HEK293 (cell line): Measurements from ENCODE around the gene CLEC16A.
"Not testable (repeated sequence)": the region's sequence is repeated elsewhere in the genome, so short reads cannot be mapped to it uniquely, and the experiment has no call there.

Experiments
- CTCF ChIA-PET: fragments of 350-600 bp; formaldehyde crosslinking; extraction: SDS; loops from one replicate; lab custom pipeline; 2021; ENCODE audit warnings: antibody characterized with exemption; lab: Yijun Ruan, JAX
- POLR2A ChIA-PET: fragments of 300-600 bp; formaldehyde crosslinking; extraction: SDS; loops from one replicate; lab custom pipeline; 2020; ENCODE audit warnings: antibody characterized with exemption, inconsistent platforms; lab: Yijun Ruan, JAX
- H3K27ac ChIP-seq: fragments of 200-500 bp; sonication (Bioruptor generic); 2 replicates; pipeline ENCODE4 v1.5.1; 2014; ENCODE audit warnings: low read depth, low read length, control low read depth, inconsistent platforms; ENCODE audit errors: extremely low read depth
- H3K36me3 ChIP-seq, 2 experiments: fragments of 200-500 bp in 1 of 2; sonication (Bioruptor generic) in 1 of 2; 1 replicate in 1 of 2; 2 replicates in 1 of 2; pipeline ENCODE4 v1.5.1; 2014 to 2017; ENCODE audit warnings: inconsistent platforms in 2 of 2, low read length in 2 of 2; ENCODE audit not compliant: control insufficient read depth in 2 of 2, insufficient read depth in 1 of 2
- H3K4me1 ChIP-seq: fragments of 200-500 bp; sonication (Bioruptor generic); 2 replicates; pipeline ENCODE4 v1.5.1; 2014; ENCODE audit warnings: mild to moderate bottlenecking, low read length, inconsistent platforms; ENCODE audit not compliant: control insufficient read depth, insufficient read depth
- H3K4me3 ChIP-seq: 2 replicates; pipeline ENCODE4 v1.5.1; 2011; ENCODE audit warnings: low read depth, mild to moderate bottlenecking, control low read depth, low read length, moderate library complexity
- H3K9me3 ChIP-seq: fragments of 200-500 bp; sonication (Bioruptor generic); 2 replicates; pipeline ENCODE4 v1.5.1; 2014; ENCODE audit warnings: low read depth, low read length, inconsistent platforms; ENCODE audit not compliant: control insufficient read depth, insufficient read depth
- CTCF ChIP-seq: fragments of 450-650 bp; formaldehyde crosslinking; IDR thresholded peaks from 2 replicates; pipeline ENCODE4 v1.5.1; 2016; ENCODE audit warnings: missing biosample characterization, missing genetic modification characterization
- EGR2 ChIP-seq: fragments of 450-650 bp; formaldehyde crosslinking; IDR thresholded peaks from 2 replicates; pipeline ENCODE4 v1.5.1; 2016; ENCODE audit warnings: low read depth, missing biosample characterization, missing genetic modification characterization
- GLIS1 ChIP-seq: fragments of 450-650 bp; formaldehyde crosslinking; IDR thresholded peaks from 2 replicates; pipeline ENCODE4 v1.5.1; 2016; ENCODE audit warnings: missing biosample characterization, missing genetic modification characterization
- KLF8 ChIP-seq: fragments of 450-650 bp; formaldehyde crosslinking; IDR thresholded peaks from 2 replicates; pipeline ENCODE4 v1.5.1; 2016; ENCODE audit warnings: missing biosample characterization, missing genetic modification characterization
- OVOL3 ChIP-seq: fragments of 450-650 bp; formaldehyde crosslinking; IDR thresholded peaks from 2 replicates; pipeline ENCODE4 v1.5.1; 2016; ENCODE audit warnings: missing biosample characterization, missing genetic modification characterization
- TCF7L2 ChIP-seq: IDR thresholded peaks from 2 replicates; pipeline ENCODE4 v1.6.1; 2011; ENCODE audit warnings: low read depth, mild to moderate bottlenecking, inconsistent platforms, low read length, moderate library complexity, borderline replicate concordance
- ZNF133 ChIP-seq: fragments of 450-650 bp; formaldehyde crosslinking; IDR thresholded peaks from 2 replicates; pipeline ENCODE4 v1.5.1; 2016; ENCODE audit warnings: missing biosample characterization, missing genetic modification characterization
- ZNF175 ChIP-seq: fragments of 450-650 bp; formaldehyde crosslinking; IDR thresholded peaks from 2 replicates; pipeline ENCODE4 v1.5.1; 2016; ENCODE audit warnings: missing biosample characterization, missing genetic modification characterization
- ZNF184 ChIP-seq: fragments of 450-650 bp; IDR thresholded peaks from 2 replicates; pipeline ENCODE4 v1.5.1; 2018; ENCODE audit warnings: missing biosample characterization, mild to moderate bottlenecking, missing genetic modification characterization
- ZNF274 ChIP-seq, 2 experiments: fragments of 200-500 bp in 1 of 2; fragments of 450-650 bp in 1 of 2; sonication (Bioruptor generic) in 1 of 2; formaldehyde crosslinking in 1 of 2; IDR thresholded peaks; 2 replicates each; pipeline versions ENCODE4 v1.5.1 to v1.6.1; 2014 to 2016; ENCODE audit warnings: borderline replicate concordance in 1 of 2, inconsistent platforms in 1 of 2, low read length in 1 of 2, missing biosample characterization in 1 of 2, missing genetic modification characterization in 1 of 2
- ZNF555 ChIP-seq: fragments of 450-650 bp; formaldehyde crosslinking; conservative IDR thresholded peaks from 2 replicates; pipeline ENCODE4 v1.5.1; 2017; ENCODE audit warnings: missing biosample characterization, mild to moderate bottlenecking, missing genetic modification characterization, inconsistent platforms
- ZNF658 ChIP-seq: fragments of 450-650 bp; formaldehyde crosslinking; IDR thresholded peaks from 2 replicates; pipeline ENCODE4; 2016; ENCODE audit warnings: missing biosample characterization, missing genetic modification characterization
- ZSCAN30 ChIP-seq: fragments of 450-650 bp; IDR thresholded peaks from 2 replicates; pipeline ENCODE4 v1.5.1; 2018; ENCODE audit warnings: missing biosample characterization, mild to moderate bottlenecking, missing genetic modification characterization, moderate library complexity
- TF ChIP-seq, protein P1 (sequence below): fragments of 450-650 bp; IDR thresholded peaks from 2 replicates; pipeline ENCODE4 v1.5.1; 2018; ENCODE audit warnings: missing biosample characterization, missing genetic modification characterization

Gene CLEC16A

GRCh38 chr16:11101283-11101682 lies 156.9 kb downstream of the CLEC16A start:
- CTCF ChIA-PET = no interaction called here
- Histone ChIP-seq H3K4me1 (peaks cover 7% of the 10 kb centered on the region), H3K4me3 (no peak overlapping the region), H3K9me3 (no peaks in the 10 kb centered on the region), H3K27ac (no peak overlapping the region), H3K36me3 (no peaks in the 10 kb centered on the region)
- POLR2A ChIA-PET = no interaction called here
- no peak for TF ChIP-seq ZNF175 (tag by site-specific recombination)
- no peak for TF ChIP-seq ZNF184 (tag by site-specific recombination)
- TF ChIP-seq, protein P1, sequence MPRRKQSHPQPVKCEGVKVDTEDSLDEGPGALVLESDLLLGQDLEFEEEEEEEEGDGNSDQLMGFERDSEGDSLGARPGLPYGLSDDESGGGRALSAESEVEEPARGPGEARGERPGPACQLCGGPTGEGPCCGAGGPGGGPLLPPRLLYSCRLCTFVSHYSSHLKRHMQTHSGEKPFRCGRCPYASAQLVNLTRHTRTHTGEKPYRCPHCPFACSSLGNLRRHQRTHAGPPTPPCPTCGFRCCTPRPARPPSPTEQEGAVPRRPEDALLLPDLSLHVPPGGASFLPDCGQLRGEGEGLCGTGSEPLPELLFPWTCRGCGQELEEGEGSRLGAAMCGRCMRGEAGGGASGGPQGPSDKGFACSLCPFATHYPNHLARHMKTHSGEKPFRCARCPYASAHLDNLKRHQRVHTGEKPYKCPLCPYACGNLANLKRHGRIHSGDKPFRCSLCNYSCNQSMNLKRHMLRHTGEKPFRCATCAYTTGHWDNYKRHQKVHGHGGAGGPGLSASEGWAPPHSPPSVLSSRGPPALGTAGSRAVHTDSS (tag by site-specific recombination) = no peak
- TF ChIP-seq TCF7L2 = no peak
- TF ChIP-seq ZNF555 (tag by site-specific recombination) = no peak
- TF ChIP-seq GLIS1 (tag by site-specific recombination) = no peak
- TF ChIP-seq ZNF133 (tag by site-specific recombination) = no peak

GRCh38 chr16:11101695-11102522 lies 157.5 kb downstream of the CLEC16A start:
- Histone ChIP-seq H3K4me1 (peaks cover 7% of the 10 kb centered on the region), H3K4me3 (no peak overlapping the region), H3K9me3 (no peaks in the 10 kb centered on the region)
- POLR2A ChIA-PET = no interaction called here
- TF ChIP-seq ZNF274 (IDR thresholded peaks at IDR 0.05; ENCODE audit: low read length) = no peak
- no peak for TF ChIP-seq ZNF274 (tag by site-specific recombination; IDR thresholded peaks at IDR 0.05; ENCODE audit: borderline replicate concordance)
- TF ChIP-seq KLF8 (tag by site-specific recombination) = no peak
- TF ChIP-seq ZSCAN30 (tag by site-specific recombination) = 0 out of 2 replicates have a peak, but pooled peaks have one; percentile 7
- no peak for TF ChIP-seq EGR2
- no peak for TF ChIP-seq ZNF133 (tag by site-specific recombination)
- TF ChIP-seq, all 188 proteins: peak for 1
- Histone ChIP-seq H3K27ac (no peak overlapping the region), H3K36me3 (no peaks in the 10 kb centered on the region)
- CTCF ChIA-PET = interaction anchor here (0.5 to 0.7 kb wide), 3 partner anchors 175 to 862 kb away, joined by 3 read pairs; no protein-coding TSS in a partner anchor

DNA sequence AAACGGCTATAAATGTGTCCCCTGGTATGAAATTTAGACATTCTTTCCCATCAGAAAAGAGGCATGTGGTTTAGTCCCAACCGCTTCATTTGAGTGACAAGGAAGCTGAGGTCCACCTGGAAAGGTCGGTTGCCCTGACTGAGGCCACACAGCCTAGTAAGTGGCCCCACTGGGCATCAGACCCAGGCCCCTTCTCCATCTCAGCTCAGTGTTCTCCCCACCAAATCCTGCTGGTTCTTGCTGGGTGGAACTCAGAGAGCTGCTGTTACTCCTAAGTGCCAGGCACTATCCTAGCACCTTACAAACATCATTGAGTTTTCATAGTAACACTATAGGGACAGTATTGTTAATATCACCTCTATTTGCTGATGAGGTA lies 158.1 kb downstream of the CLEC16A start:
- H3K27ac ChIP-seq = no peak overlapping the region
- peaks cover 7% of the 10 kb centered on the region for H3K4me1 ChIP-seq
- POLR2A ChIA-PET = interaction anchor here (0.9 kb wide), 1 partner anchor 153 kb away, joined by 3 read pairs; the partner anchor contains the start of gene SOCS1

GRCh38 chr16:11103301-11103700 lies 158.9 kb downstream of the CLEC16A start:
- H3K4me1 ChIP-seq, H3K36me3 ChIP-seq, H3K9me3 ChIP-seq, H3K4me3 ChIP-seq, H3K27ac ChIP-seq, CTCF ChIA-PET: not testable (repeated sequence)
- POLR2A ChIA-PET = interaction anchor here (0.7 to 0.9 kb wide), 2 partner anchors 50 to 152 kb away, joined by 3 read pairs; partner anchors contain the start of gene SOCS1

More for the DNA sequence above, 158.1 kb downstream of the CLEC16A start:
- no peaks in the 10 kb centered on the region for H3K9me3 ChIP-seq
- no peak overlapping the region for H3K4me3 ChIP-seq
- no peaks in the 10 kb centered on the region for H3K36me3 ChIP-seq
- TF ChIP-seq EGR2 (no peak), CTCF (tag by site-specific recombination) (no peak), ZNF658 (tag by site-specific recombination) (no peak), OVOL3 (tag by site-specific recombination) (no peak)
- CTCF ChIA-PET = interaction anchor here (0.6 to 0.7 kb wide), 2 partner anchors 174 to 862 kb away, joined by 3 read pairs; no protein-coding TSS in a partner anchor
